Measurements from ENCODE around the gene BACH2. TPM values are rescaled to one million over a fixed set of nuclear protein-coding genes. Genes with fewer than 3 reads are reported as not detected.

Gene BACH2
- total and polyA plus RNA-seq, 2 experiments from 2014 or later = 1.6 to 5.7 TPM

DNA sequence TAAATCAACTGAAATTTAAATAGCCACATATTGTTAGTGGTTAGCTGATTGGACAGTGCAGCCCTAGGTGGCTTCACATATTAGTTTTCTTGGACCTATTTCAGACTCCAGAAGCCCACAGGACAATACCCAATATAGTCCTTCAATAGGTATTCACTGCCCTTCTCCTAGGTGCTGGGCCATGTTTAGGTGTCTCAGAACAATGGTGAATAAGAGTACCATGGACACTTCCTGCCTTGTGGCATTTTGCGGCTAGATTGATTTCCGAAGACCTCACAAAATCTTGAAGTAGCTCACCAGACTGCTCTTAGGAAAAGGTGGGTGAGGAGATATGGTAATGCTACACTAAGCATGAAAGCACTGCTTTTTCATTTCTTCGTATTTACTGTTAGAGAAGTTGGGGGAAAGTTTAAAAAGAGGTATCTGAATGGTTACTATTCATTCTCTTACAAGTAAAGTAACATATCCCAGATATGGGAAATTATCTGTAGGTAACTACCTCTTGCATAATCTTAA is 203.0 kb downstream of the BACH2 start (continued):
- TF ChIP-seq, protein P1, sequence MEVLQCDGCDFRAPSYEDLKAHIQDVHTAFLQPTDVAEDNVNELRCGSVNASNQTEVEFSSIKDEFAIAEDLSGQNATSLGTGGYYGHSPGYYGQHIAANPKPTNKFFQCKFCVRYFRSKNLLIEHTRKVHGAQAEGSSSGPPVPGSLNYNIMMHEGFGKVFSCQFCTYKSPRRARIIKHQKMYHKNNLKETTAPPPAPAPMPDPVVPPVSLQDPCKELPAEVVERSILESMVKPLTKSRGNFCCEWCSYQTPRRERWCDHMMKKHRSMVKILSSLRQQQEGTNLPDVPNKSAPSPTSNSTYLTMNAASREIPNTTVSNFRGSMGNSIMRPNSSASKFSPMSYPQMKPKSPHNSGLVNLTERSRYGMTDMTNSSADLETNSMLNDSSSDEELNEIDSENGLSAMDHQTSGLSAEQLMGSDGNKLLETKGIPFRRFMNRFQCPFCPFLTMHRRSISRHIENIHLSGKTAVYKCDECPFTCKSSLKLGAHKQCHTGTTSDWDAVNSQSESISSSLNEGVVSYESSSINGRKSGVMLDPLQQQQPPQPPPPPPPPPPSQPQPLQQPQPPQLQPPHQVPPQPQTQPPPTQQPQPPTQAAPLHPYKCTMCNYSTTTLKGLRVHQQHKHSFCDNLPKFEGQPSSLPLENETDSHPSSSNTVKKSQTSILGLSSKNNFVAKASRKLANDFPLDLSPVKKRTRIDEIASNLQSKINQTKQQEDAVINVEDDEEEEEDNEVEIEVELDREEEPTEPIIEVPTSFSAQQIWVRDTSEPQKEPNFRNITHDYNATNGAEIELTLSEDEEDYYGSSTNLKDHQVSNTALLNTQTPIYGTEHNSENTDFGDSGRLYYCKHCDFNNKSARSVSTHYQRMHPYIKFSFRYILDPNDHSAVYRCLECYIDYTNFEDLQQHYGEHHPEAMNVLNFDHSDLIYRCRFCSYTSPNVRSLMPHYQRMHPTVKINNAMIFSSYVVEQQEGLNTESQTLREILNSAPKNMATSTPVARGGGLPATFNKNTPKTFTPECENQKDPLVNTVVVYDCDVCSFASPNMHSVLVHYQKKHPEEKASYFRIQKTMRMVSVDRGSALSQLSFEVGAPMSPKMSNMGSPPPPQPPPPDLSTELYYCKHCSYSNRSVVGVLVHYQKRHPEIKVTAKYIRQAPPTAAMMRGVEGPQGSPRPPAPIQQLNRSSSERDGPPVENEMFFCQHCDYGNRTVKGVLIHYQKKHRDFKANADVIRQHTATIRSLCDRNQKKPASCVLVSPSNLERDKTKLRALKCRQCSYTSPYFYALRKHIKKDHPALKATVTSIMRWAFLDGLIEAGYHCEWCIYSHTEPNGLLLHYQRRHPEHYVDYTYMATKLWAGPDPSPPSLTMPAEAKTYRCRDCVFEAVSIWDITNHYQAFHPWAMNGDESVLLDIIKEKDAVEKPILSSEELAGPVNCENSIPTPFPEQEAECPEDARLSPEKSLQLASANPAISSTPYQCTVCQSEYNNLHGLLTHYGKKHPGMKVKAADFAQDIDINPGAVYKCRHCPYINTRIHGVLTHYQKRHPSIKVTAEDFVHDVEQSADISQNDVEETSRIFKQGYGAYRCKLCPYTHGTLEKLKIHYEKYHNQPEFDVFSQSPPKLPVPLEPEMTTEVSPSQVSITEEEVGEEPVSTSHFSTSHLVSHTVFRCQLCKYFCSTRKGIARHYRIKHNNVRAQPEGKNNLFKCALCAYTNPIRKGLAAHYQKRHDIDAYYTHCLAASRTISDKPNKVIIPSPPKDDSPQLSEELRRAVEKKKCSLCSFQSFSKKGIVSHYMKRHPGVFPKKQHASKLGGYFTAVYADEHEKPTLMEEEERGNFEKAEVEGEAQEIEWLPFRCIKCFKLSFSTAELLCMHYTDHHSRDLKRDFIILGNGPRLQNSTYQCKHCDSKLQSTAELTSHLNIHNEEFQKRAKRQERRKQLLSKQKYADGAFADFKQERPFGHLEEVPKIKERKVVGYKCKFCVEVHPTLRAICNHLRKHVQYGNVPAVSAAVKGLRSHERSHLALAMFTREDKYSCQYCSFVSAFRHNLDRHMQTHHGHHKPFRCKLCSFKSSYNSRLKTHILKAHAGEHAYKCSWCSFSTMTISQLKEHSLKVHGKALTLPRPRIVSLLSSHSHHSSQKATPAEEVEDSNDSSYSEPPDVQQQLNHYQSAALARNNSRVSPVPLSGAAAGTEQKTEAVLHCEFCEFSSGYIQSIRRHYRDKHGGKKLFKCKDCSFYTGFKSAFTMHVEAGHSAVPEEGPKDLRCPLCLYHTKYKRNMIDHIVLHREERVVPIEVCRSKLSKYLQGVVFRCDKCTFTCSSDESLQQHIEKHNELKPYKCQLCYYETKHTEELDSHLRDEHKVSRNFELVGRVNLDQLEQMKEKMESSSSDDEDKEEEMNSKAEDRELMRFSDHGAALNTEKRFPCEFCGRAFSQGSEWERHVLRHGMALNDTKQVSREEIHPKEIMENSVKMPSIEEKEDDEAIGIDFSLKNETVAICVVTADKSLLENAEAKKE (CRISPR knock-in tag; IDR thresholded peaks at IDR 0.05) = no peak
- TF ChIP-seq JUNB (IDR thresholded peaks at IDR 0.05; ENCODE audit: unreplicated experiment) = no peak
- no peak for TF ChIP-seq ZNF114 (CRISPR knock-in tag; IDR thresholded peaks at IDR 0.05)
- TF ChIP-seq, protein P2, sequence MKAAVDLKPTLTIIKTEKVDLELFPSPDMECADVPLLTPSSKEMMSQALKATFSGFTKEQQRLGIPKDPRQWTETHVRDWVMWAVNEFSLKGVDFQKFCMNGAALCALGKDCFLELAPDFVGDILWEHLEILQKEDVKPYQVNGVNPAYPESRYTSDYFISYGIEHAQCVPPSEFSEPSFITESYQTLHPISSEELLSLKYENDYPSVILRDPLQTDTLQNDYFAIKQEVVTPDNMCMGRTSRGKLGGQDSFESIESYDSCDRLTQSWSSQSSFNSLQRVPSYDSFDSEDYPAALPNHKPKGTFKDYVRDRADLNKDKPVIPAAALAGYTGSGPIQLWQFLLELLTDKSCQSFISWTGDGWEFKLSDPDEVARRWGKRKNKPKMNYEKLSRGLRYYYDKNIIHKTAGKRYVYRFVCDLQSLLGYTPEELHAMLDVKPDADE (IDR thresholded peaks at IDR 0.05) = no peak
- no peak for TF ChIP-seq ZNF331 (CRISPR knock-in tag; IDR thresholded peaks at IDR 0.05; ENCODE audit: low read depth)

DNA sequence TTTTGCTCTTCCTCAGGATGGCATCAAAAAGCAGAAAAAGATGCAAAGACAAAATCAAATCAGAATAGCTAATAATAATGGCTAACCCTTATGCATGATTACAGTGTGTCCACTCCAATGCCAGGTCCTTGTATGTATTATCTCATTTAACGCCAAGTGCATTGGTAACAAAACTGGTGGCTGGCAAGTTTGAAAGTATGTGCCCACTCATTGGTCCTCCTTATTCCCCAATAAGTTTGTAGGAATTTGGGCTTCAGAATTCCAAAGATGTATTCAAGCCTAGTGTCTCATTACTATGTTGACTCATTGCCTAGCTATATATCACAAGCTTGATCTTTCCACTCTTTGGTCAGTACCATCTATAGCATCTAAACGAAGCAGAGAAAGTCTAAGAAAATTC is 205.8 kb downstream of the BACH2 start:
- no peak overlapping the region for H3K4me2 ChIP-seq
- Mint-ChIP-seq H3K4me1 (no peaks in the 10 kb centered on the region), H3K4me3 (no peak overlapping the region), H3K36me3 (ENCODE audit: low read depth) (no peaks in the 10 kb centered on the region), H3K9me3 (no peaks in the 10 kb centered on the region), H3K27ac (no peak overlapping the region), H3K27me3 (ENCODE audit: insufficient read depth, low read depth, poor library complexity) (no peaks in the 10 kb centered on the region)
- H3K27me3 ChIP-seq (ENCODE audit: insufficient read depth) = no peaks in the 10 kb centered on the region
- no peak overlapping the region for H3K4me3 ChIP-seq
- 0 out of 2 replicates have a peak, but pooled peaks cover 4% of the 10 kb centered on the region for H3K9me2 ChIP-seq (ENCODE audit: insufficient read depth)
- H2AFZ ChIP-seq = no peak overlapping the region
- H3K27ac ChIP-seq (ENCODE audit: low read depth) = no peak overlapping the region
- ATAC-seq = no peak
- H4K20me1 ChIP-seq (replicated peaks; ENCODE audit: insufficient read depth) = no peaks in the 10 kb centered on the region
- DNase-seq (ENCODE audit: low spot score) = no peak
- H3K36me3 ChIP-seq (ENCODE audit: insufficient read depth) = no peaks in the 10 kb centered on the region
- H3K79me2 ChIP-seq (replicated peaks; ENCODE audit: insufficient read depth) = no peaks in the 10 kb centered on the region
- H3K4me1 ChIP-seq (ENCODE audit: insufficient read depth) = no peaks in the 10 kb centered on the region
- H3F3A ChIP-seq (replicated peaks; ENCODE audit: low read depth) = no peaks in the 10 kb centered on the region
- TF ChIP-seq, protein P1 (CRISPR knock-in tag; IDR thresholded peaks at IDR 0.05) = no peak
- TF ChIP-seq CREB1 (CRISPR knock-in tag; IDR thresholded peaks at IDR 0.05; ENCODE audit: low read depth) (no peak), POLR2AphosphoS5 (IDR thresholded peaks at IDR 0.05; ENCODE audit: low read depth) (no peak), STAT1 (IDR thresholded peaks at IDR 0.05; ENCODE audit: unreplicated experiment) (no peak)

Measured in GM23338 (cell line).